ENCODE results near the gene NAXD. TPM values are rescaled to one million over a fixed set of nuclear protein-coding genes. Genes with fewer than 3 reads are reported as not detected.

Gene NAXD
- total RNA-seq, 1 donor from 2014 or later: 32.7 TPM

DNA sequence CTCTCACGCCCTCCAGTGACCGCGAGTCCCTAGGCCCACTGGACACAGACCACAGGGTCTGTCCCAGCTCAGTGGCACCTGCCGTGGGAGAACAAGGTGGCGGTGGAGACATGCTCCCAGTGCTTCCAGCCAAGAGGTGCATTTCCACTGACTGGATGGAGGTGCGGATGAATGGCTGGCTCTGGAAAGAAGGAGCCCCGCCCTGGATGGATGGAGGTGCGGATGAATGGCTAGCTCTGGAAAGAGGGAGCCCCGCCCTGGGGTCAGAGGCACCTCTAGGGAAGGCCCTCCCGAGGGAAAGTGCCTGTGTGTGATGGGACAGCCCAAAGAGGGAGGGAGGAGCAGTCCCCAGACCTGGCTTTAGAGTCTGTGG is 32.0 kb downstream of the NAXD start:
- ATAC-seq (ENCODE audit: low read depth): no peak
- Mint-ChIP-seq H3K27me3 (no peaks in the 10 kb centered on the region), H3K27ac (no peak overlapping the region), H3K4me3 (no peak overlapping the region), H3K9me3 (no peaks in the 10 kb centered on the region), H3K36me3 (ENCODE audit: low read depth) (peaks cover 59% of the 10 kb centered on the region), H3K4me1 (peaks cover 48% of the 10 kb centered on the region)
- CTCF ChIA-PET: interaction anchor here (1.2 to 3.7 kb wide), 2 partner anchors 10 to 52 kb away, joined by 3 to 11 read pairs; no protein-coding TSS in a partner anchor
- DNase-seq: no peak
- intact Hi-C loops (cut with micrococcal nuclease): no loop called here
- TF ChIP-seq, protein P1, sequence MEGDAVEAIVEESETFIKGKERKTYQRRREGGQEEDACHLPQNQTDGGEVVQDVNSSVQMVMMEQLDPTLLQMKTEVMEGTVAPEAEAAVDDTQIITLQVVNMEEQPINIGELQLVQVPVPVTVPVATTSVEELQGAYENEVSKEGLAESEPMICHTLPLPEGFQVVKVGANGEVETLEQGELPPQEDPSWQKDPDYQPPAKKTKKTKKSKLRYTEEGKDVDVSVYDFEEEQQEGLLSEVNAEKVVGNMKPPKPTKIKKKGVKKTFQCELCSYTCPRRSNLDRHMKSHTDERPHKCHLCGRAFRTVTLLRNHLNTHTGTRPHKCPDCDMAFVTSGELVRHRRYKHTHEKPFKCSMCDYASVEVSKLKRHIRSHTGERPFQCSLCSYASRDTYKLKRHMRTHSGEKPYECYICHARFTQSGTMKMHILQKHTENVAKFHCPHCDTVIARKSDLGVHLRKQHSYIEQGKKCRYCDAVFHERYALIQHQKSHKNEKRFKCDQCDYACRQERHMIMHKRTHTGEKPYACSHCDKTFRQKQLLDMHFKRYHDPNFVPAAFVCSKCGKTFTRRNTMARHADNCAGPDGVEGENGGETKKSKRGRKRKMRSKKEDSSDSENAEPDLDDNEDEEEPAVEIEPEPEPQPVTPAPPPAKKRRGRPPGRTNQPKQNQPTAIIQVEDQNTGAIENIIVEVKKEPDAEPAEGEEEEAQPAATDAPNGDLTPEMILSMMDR (IDR thresholded peaks at IDR 0.05): no peak
- POLR2A ChIA-PET: interaction anchor here (0.8 to 1.2 kb wide), 2 partner anchors 10 to 29 kb away, joined by 3 read pairs; no protein-coding TSS in a partner anchor

- TF ChIP-seq, protein P1 (IDR thresholded peaks at IDR 0.05): no peak
- CTCF ChIA-PET: interaction anchor here (1.1 to 1.6 kb wide), 3 partner anchors 51 to 192 kb away, joined by 3 to 5 read pairs (median 4); no protein-coding TSS in a partner anchor
- H3K4me1 Mint-ChIP-seq: peaks cover 57% of the 10 kb centered on the region
- intact Hi-C loops (cut with micrococcal nuclease): no loop called here
- H3K4me3 Mint-ChIP-seq: no peak overlapping the region
- H3K27me3 Mint-ChIP-seq: no peaks in the 10 kb centered on the region
- H3K9me3 Mint-ChIP-seq: no peaks in the 10 kb centered on the region
- POLR2A ChIA-PET: interaction anchor here (0.5 to 1.2 kb wide), 3 partner anchors 28 to 82 kb away, joined by 3 to 4 read pairs (median 3); no protein-coding TSS in a partner anchor
- DNase-seq (no peak), ATAC-seq (ENCODE audit: low read depth) (no peak)
- peak overlapping the region; percentile 18 for H3K27ac Mint-ChIP-seq
- H3K36me3 Mint-ChIP-seq (ENCODE audit: low read depth): peaks cover 52% of the 10 kb centered on the region
Measured at GRCh38 chr13:110648146-110648819, 32.9 kb downstream of the NAXD start.

DNA sequence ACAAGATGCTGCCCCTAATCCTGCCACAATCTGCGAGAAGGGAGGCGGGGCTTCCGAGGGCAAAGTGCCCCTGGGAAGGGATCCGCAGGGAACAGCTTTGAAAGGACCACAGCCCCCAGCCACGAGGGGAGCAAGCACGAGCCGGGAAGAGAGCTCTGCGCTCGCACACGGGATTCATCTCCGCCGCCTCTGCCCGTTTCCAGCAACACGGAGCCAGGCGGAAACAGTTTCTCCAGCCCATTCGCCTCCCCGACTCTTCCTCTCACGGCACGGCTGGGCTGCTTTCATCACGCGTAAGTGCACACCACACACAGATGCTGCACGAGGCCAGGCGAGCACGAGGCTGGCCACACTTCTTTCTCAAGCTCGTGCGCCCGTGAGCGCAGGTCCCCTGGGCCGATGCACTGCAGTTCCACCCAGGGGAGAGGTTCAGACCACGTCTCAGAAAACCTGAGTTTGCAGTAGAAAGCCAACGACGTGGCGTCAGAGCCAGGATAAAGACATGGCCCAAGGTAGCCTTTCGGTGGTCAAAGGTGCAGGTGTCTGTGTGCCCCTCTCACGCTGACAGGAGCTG is 33.6 kb downstream of the NAXD start:
- TF ChIP-seq, protein P1 (IDR thresholded peaks at IDR 0.05): no peak
- ATAC-seq (ENCODE audit: low read depth) (no peak), DNase-seq (no peak)
- CTCF ChIA-PET: interaction anchor here (1.1 to 1.6 kb wide), 3 partner anchors 50 to 193 kb away, joined by 3 to 5 read pairs (median 4); no protein-coding TSS in a partner anchor
- H3K4me3 Mint-ChIP-seq: no peak overlapping the region
- H3K36me3 Mint-ChIP-seq (ENCODE audit: low read depth): peaks cover 51% of the 10 kb centered on the region
- H3K27me3 Mint-ChIP-seq: no peaks in the 10 kb centered on the region
- peaks cover 61% of the 10 kb centered on the region for H3K4me1 Mint-ChIP-seq
- POLR2A ChIA-PET: interaction anchor here (0.6 to 1.2 kb wide), 2 partner anchors 30 to 66 kb away, joined by 3 to 4 read pairs; no protein-coding TSS in a partner anchor
- intact Hi-C loops (cut with micrococcal nuclease): no loop called here
- H3K9me3 Mint-ChIP-seq: no peaks in the 10 kb centered on the region
- H3K27ac Mint-ChIP-seq: no peak overlapping the region

DNA sequence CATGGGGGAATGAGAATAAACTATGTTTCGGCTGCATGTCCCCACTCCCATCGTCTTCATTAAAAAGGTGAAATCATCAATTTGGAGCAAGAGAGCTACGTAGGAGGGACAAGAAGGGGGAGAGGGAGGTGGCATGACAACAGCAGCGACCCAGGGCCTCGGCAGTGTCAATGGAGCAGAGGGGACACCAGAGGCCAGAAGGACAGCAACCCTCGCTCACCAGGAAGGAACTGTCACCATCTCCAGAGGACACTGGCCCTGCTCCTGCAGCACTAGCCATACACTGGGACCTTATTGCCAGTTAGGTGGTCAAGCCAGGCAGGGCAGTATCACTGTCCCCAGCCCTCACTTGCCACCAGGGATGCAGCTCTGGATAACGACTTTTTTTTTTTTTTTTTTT is 34.2 kb downstream of the NAXD start:
- Mint-ChIP-seq H3K4me3 (no peak overlapping the region), H3K36me3 (ENCODE audit: low read depth) (peaks cover 47% of the 10 kb centered on the region), H3K27ac (no peak overlapping the region), H3K9me3 (no peaks in the 10 kb centered on the region), H3K4me1 (peaks cover 61% of the 10 kb centered on the region), H3K27me3 (no peaks in the 10 kb centered on the region)
- POLR2A ChIA-PET: interaction anchor here (0.6 to 1.2 kb wide), 3 partner anchors 31 to 171 kb away, joined by 3 to 7 read pairs (median 4); no protein-coding TSS in a partner anchor
- CTCF ChIA-PET: interaction anchor here (0.6 kb wide), 1 partner anchor 507 kb away, joined by 5 read pairs; no protein-coding TSS in a partner anchor
- intact Hi-C loops (cut with micrococcal nuclease): no loop called here
- DNase-seq: no peak
- TF ChIP-seq, protein P1 (IDR thresholded peaks at IDR 0.05): no peak
- ATAC-seq (ENCODE audit: low read depth): no peak

DNA sequence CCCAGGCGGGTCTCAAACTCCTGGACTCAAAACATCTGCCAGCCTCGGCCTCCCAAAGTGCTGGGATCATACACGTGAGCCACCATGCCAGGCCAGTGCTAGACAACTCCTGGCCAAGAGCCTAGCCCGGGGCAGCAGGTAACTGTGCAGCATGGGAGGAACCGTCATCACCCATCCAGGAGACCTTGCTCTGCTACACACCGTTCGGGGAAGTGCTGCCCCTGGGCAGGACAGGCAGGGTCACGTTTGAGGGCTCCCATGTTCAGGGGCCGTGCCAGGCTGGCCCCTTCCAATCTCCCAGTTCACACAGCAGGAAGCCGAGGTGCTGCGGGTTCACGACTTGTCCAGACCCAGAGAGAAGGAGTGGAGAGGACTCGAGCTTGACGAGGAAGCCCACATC is 35.1 kb downstream of the NAXD start:
- Mint-ChIP-seq H3K9me3 (no peaks in the 10 kb centered on the region), H3K27ac (no peak overlapping the region), H3K36me3 (ENCODE audit: low read depth) (peaks cover 51% of the 10 kb centered on the region), H3K4me3 (no peak overlapping the region), H3K4me1 (peaks cover 60% of the 10 kb centered on the region), H3K27me3 (no peaks in the 10 kb centered on the region)
- DNase-seq: no peak
- ChIA-PET POLR2A (interaction anchor here (0.7 to 5.1 kb wide), 2 partner anchors 26 to 170 kb away, joined by 7 to 35 read pairs; no protein-coding TSS in a partner anchor), CTCF (no interaction called here)
- ATAC-seq (ENCODE audit: low read depth): no peak
- TF ChIP-seq, protein P1 (IDR thresholded peaks at IDR 0.05): no peak
- intact Hi-C loops (cut with micrococcal nuclease): loop anchor here (5.0 kb wide), 1 partner anchor 33 kb away; the partner anchor contains the start of gene NAXD

Measured in activated B cell treated with CpG ODN at 0.5 μM for 24 hours (primary cell).